GM11168 (cell line): Measurements from ENCODE around the gene KIAA0232.
"Not testable (repeated sequence)": the region's sequence is repeated elsewhere in the genome, so short reads cannot be mapped to it uniquely, and the experiment has no call there.

Experiments used
- in situ Hi-C: fragments of 300-500 bp; cut with MboI; formaldehyde crosslinking; loops from one replicate; pipeline ENCODE4 v1.12.0; 2022; ENCODE audit warnings: low sequenced_read_pairs; ENCODE audit not compliant: unreplicated experiment

The KIAA0232 gene

GRCh38 chr4:6773616-6774540 lies 8.6 kb upstream of the KIAA0232 start:
- in situ Hi-C loops = no loop called here

GRCh38 chr4:6775746-6776145 lies 6.8 kb upstream of the KIAA0232 start:
- in situ Hi-C loops = no loop called here

- in situ Hi-C loops = no loop called here
Measured at GRCh38 chr4:6776920-6777635, 5.4 kb upstream of the KIAA0232 start.

GRCh38 chr4:6777636-6778281 lies 4.8 kb upstream of the KIAA0232 start:
- in situ Hi-C loops = no loop called here

DNA sequence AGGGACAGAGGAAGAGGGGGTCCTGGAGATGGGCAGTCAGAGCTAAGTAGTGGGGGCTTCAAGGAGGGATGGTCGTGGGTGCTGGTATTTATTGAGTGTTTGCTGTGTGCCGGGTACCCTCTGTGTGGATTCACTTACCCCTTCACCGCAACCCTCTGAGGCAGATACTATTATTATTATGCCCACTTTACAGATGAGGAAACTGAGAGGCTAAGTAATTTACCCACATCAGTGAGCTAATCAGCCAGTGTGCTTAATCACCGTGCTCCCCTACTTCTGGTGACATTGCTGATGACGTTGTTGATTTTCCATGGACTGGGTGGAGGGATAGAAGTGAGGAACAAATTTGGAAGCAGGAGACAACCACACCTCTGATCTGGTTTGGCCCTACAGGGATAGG lies 4.1 kb upstream of the KIAA0232 start:
- in situ Hi-C loops = no loop called here

DNA sequence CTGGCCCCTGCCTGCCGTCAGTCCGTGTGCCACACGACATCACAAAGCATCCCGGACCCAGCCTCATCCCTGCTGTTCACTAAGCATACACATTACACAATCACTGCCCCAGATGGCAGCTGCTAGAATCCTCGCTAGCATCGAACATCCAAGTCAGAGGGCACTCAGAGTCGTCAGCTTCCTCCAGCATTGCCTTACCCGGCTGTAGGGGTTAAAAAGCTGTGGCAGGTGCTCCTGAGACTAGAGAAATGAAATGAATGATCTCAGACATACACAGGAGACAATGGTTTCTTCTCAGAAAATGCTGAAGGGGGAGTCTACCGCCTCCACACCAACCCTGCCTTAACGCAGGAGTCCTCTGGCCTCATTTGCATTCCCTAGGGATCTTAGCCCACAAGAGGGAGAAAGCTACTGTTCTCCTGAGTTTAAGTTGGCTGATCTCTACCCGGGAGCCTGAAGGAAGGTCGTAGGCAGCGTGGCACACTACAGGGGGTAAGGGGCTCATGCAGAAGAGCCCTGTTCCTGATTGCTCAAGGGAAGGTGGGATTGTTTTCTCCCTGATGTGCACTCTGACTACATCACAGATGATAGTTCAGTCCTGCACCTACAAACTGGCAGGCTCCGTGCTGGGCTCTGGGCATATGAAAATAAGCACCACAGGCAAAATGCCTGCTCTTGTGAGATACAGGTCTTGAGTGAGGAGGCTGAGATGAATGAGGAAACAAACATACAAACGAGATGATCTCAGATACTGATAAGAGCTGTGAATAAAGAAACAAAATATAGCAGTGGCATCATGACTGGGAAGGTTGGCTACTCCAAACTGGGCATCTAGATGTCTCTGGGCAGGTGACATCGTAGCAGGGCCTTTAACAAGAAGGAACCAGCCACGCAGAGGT lies 2.6 kb upstream of the KIAA0232 start:
- in situ Hi-C loops = no loop called here

- in situ Hi-C loops = no loop called here
Measured at GRCh38 chr4:6781113-6781512, 1.4 kb upstream of the KIAA0232 start.

GRCh38 chr4:6781561-6781960 lies 966 bp upstream of the KIAA0232 start:
- in situ Hi-C loops = no loop called here

DNA sequence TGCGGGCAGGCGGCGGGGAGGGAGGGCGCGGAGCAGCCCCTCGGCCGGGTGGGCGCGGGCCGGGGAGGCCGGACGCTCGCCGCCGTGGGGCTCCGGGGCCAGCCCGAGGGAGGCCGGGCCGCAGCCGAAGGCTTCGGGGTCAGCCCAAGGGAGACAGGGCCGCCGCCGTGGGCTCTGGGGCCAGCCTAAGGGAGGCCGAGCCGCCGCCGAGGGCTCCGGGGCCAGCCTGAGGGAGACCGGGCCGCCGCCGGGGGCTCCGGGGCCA lies 251 bp downstream of the KIAA0232 start:
- in situ Hi-C loops = no loop called here

- in situ Hi-C loops = no loop called here
Measured at GRCh38 chr4:6783111-6783981, 819 bp downstream of the KIAA0232 start.

- in situ Hi-C loops = no loop called here
Measured at GRCh38 chr4:6785572-6785925, 3.0 kb downstream of the KIAA0232 start.

- in situ Hi-C loops = no loop called here
Measured at GRCh38 chr4:6788123-6788522, 5.6 kb downstream of the KIAA0232 start.

DNA sequence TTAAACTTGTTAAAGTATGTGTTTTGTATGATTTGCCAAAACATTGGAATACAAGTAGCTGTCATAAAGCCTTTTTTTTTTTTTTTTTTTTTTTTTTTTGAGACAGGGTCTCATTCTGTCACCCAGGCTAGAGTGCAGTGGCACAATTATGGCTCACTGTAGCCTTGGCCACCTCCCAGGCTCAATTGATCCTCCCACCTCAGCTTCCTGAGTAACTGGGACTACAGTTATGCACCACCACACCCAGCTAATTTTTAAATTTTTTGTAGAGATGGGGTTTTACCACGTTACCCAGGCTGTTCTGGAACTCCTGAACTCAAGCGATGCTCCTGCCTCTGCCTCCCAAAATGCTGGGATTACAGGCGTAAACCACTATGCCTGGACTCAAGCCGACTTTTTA lies 8.7 kb downstream of the KIAA0232 start:
- in situ Hi-C loops = not testable (repeated sequence)

DNA sequence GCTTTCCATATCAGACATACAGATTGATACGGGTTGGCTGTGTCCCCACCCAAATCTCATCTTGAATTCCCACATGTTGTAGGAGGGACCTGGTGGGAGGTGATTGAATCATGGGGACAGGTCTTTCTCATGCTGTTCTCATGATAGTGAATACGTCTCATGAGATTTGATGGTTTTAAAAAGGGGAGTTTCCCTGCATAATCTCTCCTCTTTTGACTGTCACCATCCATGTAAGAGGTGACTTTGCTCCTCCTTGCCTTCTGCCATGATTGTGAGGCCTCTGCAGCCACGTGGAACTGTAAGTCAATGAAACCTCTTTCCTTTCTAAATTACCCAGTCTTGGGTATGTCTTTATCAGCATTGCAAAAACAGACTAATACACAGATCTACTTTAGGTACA lies 9.3 kb downstream of the KIAA0232 start:
- in situ Hi-C loops = not testable (repeated sequence)

DNA sequence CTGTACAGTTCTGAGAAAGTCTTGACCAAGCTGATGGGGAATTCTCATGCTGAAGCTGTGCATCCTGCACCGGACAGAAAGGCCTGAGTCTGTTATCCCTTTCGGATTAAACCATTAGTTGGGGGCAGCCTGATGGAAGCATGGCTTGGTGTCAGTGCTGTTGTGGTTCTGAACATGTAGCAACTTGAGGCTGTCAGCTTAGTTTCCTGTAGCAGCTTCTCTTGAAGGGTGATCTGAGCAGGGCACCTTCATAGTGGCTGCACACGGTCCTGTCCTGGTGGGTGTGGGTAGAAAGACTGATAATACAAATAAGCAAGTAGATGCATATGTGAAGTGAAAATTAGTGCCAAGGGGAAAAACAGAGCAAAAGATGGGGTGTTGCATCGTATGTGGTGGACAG lies 11.7 kb downstream of the KIAA0232 start:
- in situ Hi-C loops = no loop called here

DNA sequence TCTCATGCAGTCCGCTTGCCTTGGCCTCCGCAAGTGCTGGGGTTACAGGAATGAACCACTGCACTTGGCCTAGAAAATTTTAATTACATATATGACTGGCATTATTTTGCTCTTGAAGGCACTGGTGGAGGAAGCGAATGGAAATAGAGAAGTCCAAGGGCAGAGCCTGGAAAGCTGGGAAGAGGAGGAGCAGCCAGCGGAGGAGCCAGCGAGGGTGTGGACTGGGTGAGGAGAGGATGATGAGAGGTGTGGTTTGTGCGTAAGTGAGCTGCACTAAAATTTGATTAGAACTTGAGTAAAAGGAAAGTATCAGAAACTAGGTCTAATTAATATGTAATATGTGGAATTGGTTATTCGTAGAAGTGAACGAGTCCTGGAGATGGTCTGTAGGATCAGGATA lies 13.3 kb downstream of the KIAA0232 start:
- in situ Hi-C loops = no loop called here

DNA sequence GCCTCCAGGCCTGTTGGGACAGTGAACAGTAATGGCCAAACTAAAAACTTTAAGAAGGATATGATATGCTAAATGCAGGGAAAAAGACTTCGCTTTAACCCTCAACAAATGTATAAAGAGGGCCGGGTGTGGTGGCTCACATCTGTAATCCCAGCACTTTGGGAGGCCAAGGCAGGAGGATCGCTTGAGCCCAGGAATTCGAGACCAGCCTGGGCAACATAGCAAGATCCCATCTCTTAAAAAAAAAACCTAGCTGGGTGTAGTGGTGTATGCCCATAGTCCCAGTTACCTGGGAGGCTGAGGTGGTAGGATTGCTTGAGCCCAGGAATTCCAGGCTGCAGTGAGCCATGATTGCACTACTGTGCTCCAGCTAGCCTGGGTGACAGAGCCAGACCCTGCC lies 14.8 kb downstream of the KIAA0232 start:
- in situ Hi-C loops = not testable (repeated sequence)

GRCh38 chr4:6799091-6799490 lies 16.6 kb downstream of the KIAA0232 start:
- in situ Hi-C loops = no loop called here

DNA sequence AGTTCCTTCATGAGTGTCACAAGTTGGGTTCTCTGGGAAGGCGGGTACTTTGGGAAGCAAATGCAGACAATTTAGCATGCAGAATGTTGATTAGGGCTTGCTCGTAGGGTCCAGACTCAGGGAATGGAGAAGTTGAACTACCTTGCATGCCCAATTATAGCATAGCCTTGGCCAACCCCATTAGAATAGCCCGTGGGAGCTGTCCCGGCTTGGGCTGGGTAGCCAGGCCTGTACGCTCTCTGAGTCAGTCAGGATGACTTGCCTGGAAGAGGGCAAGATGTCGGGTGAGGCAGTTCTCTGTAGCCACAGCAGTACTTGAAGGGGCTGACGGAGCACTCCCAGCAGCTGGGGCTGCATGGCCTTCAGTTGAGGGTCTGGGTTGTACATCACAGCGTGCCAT lies 19.5 kb downstream of the KIAA0232 start:
- in situ Hi-C loops = no loop called here
